ENCODE results near the gene AGO1.

DNA sequence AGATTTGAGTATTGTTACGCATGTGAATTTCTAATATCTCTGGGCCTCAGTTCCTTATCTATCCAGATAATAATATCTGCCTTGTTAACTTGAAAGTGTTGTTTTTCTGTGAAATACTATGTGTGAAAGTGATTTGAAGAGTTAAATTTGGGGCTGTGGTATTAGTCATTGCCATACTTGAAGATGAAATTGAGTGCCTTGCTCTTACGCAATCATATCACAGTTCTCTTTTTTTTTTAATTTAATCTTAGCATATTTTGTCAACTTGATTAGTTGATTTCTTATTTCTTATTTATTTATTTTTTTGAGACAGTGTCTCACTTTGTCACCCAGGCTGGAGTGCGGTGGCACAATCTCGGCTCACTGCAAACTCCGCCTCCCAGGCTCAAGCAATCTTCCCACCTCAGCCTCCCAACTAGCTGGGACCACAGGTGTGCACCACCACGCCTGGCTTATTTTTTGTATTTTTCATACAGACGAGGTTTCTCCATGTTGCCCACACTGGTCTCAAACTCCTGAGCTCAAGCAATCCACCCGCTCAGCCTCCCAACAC lies 44.2 kb upstream of the AGO1 start:
- no peak for TF ChIP-seq POLR2AphosphoS5 (IDR thresholded peaks at IDR 0.05)
- no peak for TF ChIP-seq CTCF (IDR thresholded peaks at IDR 0.05 in 8 of 11, conservative IDR thresholded peaks at IDR 0.05 in 3 of 11)
